Measurements from ENCODE around the gene FARSA. TPM values are rescaled to one million over a fixed set of nuclear protein-coding genes. Genes with fewer than 3 reads are reported as not detected.
A peak's percentile ranks its signal among the peaks of the same experiment; 100 is the strongest.

FARSA gene
- total and polyA plus RNA-seq, 2 experiments from 2014 or later, result 33.5 to 79.9 TPM

DNA sequence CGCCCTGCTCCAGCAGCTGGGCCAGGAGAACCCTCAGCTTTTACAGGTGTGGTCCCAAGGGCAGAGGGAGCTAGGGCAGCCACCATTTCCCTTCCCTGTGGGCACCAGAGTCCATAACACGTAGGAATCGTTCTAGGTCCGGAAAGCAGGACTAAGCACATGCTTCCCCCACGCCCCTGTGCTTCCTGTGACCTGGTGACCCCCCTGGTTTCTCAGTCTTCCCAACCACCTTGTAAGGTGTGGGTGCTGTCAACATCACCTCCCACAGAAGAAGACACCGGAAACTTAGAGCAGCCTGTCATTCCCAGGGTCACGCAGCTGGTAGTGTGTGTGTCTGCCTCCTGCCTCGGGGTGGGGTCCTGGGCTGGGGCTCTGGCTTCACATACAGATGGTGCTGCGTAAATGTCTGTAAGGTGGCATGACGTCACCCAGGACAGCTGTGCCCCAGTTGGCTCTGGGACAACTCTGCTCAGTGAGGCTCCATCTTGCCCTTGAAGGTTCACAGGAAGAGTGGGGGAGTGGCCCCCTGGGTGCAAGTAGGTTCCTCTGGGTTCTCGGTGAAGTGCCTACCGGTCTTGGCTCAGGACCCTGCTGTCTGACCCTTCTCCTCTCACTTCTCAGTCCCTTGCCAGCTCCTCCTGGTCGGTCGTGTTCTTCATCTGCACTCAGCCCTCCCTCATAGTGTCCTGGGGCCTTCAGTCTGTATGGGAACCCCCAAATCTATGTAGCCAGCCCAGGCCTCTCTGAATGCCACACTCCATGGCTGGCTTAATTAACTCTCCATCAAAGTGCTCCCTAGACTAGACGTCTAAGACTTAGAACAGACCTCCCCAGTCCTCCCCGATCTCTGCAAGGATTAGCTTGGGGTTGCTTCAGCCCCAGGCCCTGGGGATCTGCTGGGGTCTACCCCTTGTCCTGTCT lies 16.1 kb upstream of the FARSA start:
- no peak overlapping the region for H3K27ac ChIP-seq
- H3K36me3 ChIP-seq (ENCODE audit: low read depth), result peaks cover 25% of the 10 kb centered on the region; the same call in 1 of the 2 replicates
- 68 to 72% methylated on average over 16 of the region's 16 CpGs for WGBS, 2 experiments (ENCODE audit: low coverage in 1 of 2, low lambda C conversion rate in 2 of 2, missing lambda C conversion rate in 2 of 2)

DNA sequence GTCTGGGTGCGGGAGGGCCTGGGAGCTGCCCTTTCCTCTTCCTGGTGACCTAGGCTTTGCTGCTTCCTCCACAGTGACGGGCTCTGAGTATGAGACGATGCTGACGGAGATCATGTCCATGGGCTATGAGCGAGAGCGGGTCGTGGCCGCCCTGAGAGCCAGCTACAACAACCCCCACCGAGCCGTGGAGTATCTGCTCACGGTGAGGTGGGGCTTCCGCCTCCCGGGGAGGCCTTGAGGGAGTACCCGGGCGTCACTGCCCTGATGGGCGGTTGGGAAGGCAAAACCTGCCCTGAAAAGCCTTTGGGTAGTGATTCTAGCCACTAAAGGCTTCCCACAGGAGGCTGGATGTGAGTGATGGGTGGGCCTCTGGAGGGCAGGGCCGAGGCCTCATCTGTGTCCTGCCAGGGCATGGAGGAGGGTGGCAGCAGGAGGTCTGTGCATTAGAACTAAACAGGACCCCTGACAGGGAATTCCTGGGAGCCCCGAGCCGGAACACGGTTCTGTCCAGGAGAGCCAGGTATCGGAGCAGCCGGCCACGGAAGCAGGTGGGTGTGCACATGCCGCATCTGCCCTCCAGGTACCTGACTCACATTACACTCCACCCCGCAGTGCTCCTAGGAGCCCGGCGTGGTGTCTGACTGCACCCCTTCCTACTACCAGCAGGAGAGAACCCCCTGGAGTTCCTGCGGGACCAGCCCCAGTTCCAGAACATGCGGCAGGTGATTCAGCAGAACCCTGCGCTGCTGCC lies 15.3 kb upstream of the FARSA start:
- H3K27me3 ChIP-seq (replicated peaks; ENCODE audit: insufficient read depth), result no peaks in the 10 kb centered on the region
- H3K36me3 ChIP-seq (ENCODE audit: low read depth), result peaks cover 30% of the 10 kb centered on the region; the same call in 1 of the 2 replicates
- whole genome bisulfite sequencing, 2 experiments (ENCODE audit: low coverage in 1 of 2, low lambda C conversion rate in 2 of 2, missing lambda C conversion rate in 2 of 2), result 93 to 95% methylated on average over 30 of the region's 30 CpGs
- no peak overlapping the region for H3K4me2 ChIP-seq (ENCODE audit: unreplicated experiment)
- H3F3A ChIP-seq (ENCODE audit: insufficient read depth), result peaks cover 42% of the 10 kb centered on the region
- H3K79me2 ChIP-seq (ENCODE audit: insufficient read depth), result peaks cover 72% of the 10 kb centered on the region
- TF ChIP-seq EZH2 (IDR thresholded peaks at IDR 0.05; ENCODE audit: insufficient read depth, poor library complexity, severe bottlenecking), result no peak
- TF ChIP-seq EZH2phosphoT487 (IDR thresholded peaks at IDR 0.05; ENCODE audit: insufficient read depth, low read depth), result no peak
- H3K9me2 ChIP-seq (ENCODE audit: insufficient read depth), result no peaks in the 10 kb centered on the region
- in situ Hi-C loops (cut with MboI), result no loop called here
- H4K20me1 ChIP-seq (ENCODE audit: insufficient read depth), result no peaks in the 10 kb centered on the region
- no peak overlapping the region for H2AFZ ChIP-seq
- DNase-seq, result no peak
- H3K4me1 ChIP-seq (ENCODE audit: insufficient read depth), result peaks cover 32% of the 10 kb centered on the region
- H3K9ac ChIP-seq, result no peak overlapping the region
- no peak overlapping the region for H3K27ac ChIP-seq
- no peaks in the 10 kb centered on the region for H3K9me3 ChIP-seq (ENCODE audit: low read depth)
- H3K4me3 ChIP-seq, result no peak overlapping the region

More for the DNA sequence above, 16.1 kb upstream of the FARSA start:
- Histone ChIP-seq H3K4me1 (ENCODE audit: insufficient read depth) (peaks cover 33% of the 10 kb centered on the region), H3K4me3 (no peak overlapping the region), H4K20me1 (ENCODE audit: insufficient read depth) (no peaks in the 10 kb centered on the region), H2AFZ (no peak overlapping the region), H3K9me2 (ENCODE audit: insufficient read depth) (no peaks in the 10 kb centered on the region), H3K4me2 (ENCODE audit: unreplicated experiment) (no peak overlapping the region), H3K9ac (no peak overlapping the region), H3K27me3 (replicated peaks; ENCODE audit: insufficient read depth) (no peaks in the 10 kb centered on the region), H3K79me2 (ENCODE audit: insufficient read depth) (peaks cover 81% of the 10 kb centered on the region), H3K9me3 (ENCODE audit: low read depth) (no peaks in the 10 kb centered on the region), H3F3A (ENCODE audit: insufficient read depth) (peaks cover 42% of the 10 kb centered on the region)
- no peak for TF ChIP-seq EZH2phosphoT487 (IDR thresholded peaks at IDR 0.05; ENCODE audit: insufficient read depth, low read depth)
- no peak for TF ChIP-seq EZH2 (IDR thresholded peaks at IDR 0.05; ENCODE audit: insufficient read depth, poor library complexity, severe bottlenecking)
- peak; percentile 35 for DNase-seq
- in situ Hi-C loops (cut with MboI), result loop anchor here (25.0 kb wide), 1 partner anchor 638 kb away; no protein-coding TSS in a partner anchor

DNA sequence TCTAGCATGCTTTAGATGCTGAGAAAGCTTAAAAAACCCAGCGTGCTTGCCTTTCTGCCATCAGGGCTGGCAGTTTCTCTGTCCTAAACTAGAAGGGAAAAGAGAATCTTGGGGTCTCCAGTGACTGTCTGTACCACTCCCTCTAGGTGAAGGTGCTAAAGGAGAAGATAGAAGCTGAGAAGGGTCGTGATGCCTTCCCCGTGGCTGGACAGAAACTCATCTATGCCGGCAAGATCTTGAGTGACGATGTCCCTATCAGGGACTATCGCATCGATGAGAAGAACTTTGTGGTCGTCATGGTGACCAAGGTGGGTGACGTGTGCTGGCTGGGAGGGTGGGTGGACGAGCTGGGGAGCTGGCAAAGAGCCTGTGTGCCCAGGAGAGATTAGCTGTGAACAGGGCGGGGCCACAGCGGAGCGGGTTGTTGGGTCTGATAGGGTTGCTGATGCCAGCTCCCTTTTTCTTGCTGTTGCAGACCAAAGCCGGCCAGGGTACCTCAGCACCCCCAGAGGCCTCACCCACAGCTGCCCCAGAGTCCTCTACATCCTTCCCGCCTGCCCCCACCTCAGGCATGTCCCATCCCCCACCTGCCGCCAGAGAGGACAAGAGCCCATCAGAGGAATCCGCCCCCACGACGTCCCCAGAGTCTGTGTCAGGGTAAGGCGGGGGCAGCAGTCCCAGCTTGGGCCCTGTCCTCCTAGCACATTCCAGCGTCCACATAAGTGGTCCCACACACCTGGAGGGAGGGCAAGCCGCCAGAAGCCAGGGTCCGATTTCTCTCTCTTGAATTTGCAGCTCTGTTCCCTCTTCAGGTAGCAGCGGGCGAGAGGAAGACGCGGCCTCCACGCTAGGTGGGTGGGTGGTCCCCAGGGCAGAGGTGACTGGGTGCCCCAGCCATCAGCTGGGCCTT lies 14.4 kb upstream of the FARSA start:
- 0 out of 2 replicates have a peak overlapping the region, but pooled peaks have one; percentile 91 for H3K27ac ChIP-seq
- WGBS, 2 experiments (ENCODE audit: low coverage in 1 of 2, low lambda C conversion rate in 2 of 2, missing lambda C conversion rate in 2 of 2), result 86 to 91% methylated on average over 24 to 28 of the region's 28 CpGs
- no peak for TF ChIP-seq EZH2phosphoT487 (IDR thresholded peaks at IDR 0.05; ENCODE audit: insufficient read depth, low read depth)
- TF ChIP-seq EZH2 (IDR thresholded peaks at IDR 0.05; ENCODE audit: insufficient read depth, poor library complexity, severe bottlenecking), result no peak
- no peak overlapping the region for H3K4me2 ChIP-seq (ENCODE audit: unreplicated experiment)
- no peaks in the 10 kb centered on the region for H4K20me1 ChIP-seq (ENCODE audit: insufficient read depth)
- in situ Hi-C loops (cut with MboI), result no loop called here
- peaks cover 43% of the 10 kb centered on the region for H3F3A ChIP-seq (ENCODE audit: insufficient read depth)
- no peak overlapping the region for H2AFZ ChIP-seq
- H3K9me2 ChIP-seq (ENCODE audit: insufficient read depth), result no peaks in the 10 kb centered on the region
- H3K4me1 ChIP-seq (ENCODE audit: insufficient read depth), result peaks cover 23% of the 10 kb centered on the region
- peaks cover 36% of the 10 kb centered on the region; the same call in 1 of the 2 replicates for H3K36me3 ChIP-seq (ENCODE audit: low read depth)
- H3K9me3 ChIP-seq (ENCODE audit: low read depth), result no peaks in the 10 kb centered on the region
- no peak overlapping the region for H3K4me3 ChIP-seq
- H3K9ac ChIP-seq, result peak overlapping the region; percentile 91
- H3K79me2 ChIP-seq (ENCODE audit: insufficient read depth), result peaks cover 73% of the 10 kb centered on the region
- H3K27me3 ChIP-seq (replicated peaks; ENCODE audit: insufficient read depth), result no peaks in the 10 kb centered on the region
- no peak for DNase-seq

Data from GM23248 (cell line).